ENCODE data around the gene CCDC8.

DNA sequence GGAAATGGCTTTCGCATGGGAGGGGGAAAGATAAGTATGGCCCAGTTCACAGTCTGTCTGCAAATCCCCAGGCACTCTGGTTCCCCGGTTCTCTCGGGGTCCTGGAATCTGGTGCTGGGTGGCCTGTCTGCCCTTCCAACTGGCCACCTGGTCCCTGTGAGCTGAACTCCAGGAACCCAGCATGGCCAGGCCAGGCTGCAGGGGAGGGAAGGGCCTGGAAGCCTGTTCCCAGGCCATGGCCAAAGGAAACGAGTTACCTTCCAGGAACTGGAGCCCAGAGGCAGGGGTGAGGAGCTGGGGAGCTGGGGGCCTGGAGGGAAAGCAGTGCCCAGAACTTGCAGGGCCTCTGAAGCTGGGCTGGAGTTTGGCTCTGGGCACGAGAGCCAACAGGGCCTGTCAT, 34.5 kb upstream of the CCDC8 start:
- TF ChIP-seq, protein P1, sequence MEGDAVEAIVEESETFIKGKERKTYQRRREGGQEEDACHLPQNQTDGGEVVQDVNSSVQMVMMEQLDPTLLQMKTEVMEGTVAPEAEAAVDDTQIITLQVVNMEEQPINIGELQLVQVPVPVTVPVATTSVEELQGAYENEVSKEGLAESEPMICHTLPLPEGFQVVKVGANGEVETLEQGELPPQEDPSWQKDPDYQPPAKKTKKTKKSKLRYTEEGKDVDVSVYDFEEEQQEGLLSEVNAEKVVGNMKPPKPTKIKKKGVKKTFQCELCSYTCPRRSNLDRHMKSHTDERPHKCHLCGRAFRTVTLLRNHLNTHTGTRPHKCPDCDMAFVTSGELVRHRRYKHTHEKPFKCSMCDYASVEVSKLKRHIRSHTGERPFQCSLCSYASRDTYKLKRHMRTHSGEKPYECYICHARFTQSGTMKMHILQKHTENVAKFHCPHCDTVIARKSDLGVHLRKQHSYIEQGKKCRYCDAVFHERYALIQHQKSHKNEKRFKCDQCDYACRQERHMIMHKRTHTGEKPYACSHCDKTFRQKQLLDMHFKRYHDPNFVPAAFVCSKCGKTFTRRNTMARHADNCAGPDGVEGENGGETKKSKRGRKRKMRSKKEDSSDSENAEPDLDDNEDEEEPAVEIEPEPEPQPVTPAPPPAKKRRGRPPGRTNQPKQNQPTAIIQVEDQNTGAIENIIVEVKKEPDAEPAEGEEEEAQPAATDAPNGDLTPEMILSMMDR (IDR thresholded peaks at IDR 0.05) = no peak
- no peak for TF ChIP-seq POLR2A (IDR thresholded peaks at IDR 0.05; ENCODE audit: low read length)
- TF ChIP-seq HOXA7 (CRISPR knock-in tag; IDR thresholded peaks at IDR 0.05) = no peak
- no peak for TF ChIP-seq SMC3 (IDR thresholded peaks at IDR 0.05)
- no peak for TF ChIP-seq FOSB (CRISPR knock-in tag; IDR thresholded peaks at IDR 0.05)
- TF ChIP-seq CEBPB (IDR thresholded peaks at IDR 0.05) = no peak
- no peak for TF ChIP-seq ZC3H11A (IDR thresholded peaks at IDR 0.05)
- TF ChIP-seq POLR2AphosphoS2 (conservative IDR thresholded peaks at IDR 0.05; ENCODE audit: low read length) = no peak
- no peak for TF ChIP-seq HOXB5 (CRISPR knock-in tag; IDR thresholded peaks at IDR 0.05)

All from A549 (cell line).